ENCODE measurements around the gene MOB3A.

MOB3A gene

DNA sequence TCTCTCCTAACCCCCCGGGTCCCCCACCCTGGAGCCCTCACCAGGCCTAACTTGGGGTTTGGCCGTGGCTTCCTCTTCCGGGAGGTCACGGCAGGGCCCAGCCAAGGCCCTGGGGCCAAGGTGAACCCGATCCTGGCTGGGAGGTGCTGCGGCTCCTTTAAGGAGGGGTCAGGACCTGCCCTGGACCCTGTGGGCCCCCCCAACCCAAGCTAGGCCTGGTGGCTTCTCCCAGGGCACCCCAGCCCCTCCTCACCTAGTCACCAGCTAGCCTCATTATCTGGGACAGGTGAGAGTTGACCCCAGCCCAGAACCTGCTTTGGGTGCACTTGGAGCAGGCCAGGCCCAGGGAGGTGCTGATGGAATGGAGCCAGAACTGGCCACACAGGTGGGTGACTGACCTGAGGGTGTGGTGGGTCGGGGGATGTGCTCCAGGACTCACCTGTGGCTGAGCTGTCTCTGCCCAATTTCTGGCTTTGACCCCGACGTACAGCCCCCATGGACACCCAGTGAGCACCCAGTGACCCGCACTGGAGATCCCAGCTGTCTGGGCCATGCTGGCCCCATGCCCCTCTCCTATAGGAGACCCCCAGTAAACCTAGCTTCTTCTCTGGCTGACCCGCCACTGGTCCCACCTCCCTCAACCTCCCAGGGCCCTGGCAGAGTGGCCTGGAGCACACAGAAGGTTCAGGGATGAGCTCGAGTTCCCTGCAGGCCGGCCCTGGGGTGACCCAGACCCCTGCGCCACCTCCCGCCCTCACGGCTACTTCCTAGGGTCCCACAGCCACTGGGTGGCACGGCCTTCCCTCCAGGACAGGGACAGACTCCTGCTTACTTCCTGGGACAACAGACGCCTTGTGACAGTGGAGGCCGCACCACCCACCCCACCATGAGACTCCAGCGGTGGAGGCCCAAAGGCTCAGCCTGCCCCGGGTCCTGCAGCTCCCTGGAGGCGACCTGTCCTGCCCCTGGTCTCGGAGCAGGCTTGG, 38.3 kb downstream of the MOB3A start:
- H3K4me3 ChIP-seq (ENCODE audit: low read depth, low read length): no peak overlapping the region
- DNase-seq: no peak
- H3K9me3 ChIP-seq (ENCODE audit: severe bottlenecking): no peaks in the 10 kb centered on the region
- TF ChIP-seq, protein P1, sequence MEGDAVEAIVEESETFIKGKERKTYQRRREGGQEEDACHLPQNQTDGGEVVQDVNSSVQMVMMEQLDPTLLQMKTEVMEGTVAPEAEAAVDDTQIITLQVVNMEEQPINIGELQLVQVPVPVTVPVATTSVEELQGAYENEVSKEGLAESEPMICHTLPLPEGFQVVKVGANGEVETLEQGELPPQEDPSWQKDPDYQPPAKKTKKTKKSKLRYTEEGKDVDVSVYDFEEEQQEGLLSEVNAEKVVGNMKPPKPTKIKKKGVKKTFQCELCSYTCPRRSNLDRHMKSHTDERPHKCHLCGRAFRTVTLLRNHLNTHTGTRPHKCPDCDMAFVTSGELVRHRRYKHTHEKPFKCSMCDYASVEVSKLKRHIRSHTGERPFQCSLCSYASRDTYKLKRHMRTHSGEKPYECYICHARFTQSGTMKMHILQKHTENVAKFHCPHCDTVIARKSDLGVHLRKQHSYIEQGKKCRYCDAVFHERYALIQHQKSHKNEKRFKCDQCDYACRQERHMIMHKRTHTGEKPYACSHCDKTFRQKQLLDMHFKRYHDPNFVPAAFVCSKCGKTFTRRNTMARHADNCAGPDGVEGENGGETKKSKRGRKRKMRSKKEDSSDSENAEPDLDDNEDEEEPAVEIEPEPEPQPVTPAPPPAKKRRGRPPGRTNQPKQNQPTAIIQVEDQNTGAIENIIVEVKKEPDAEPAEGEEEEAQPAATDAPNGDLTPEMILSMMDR (IDR thresholded peaks at IDR 0.05; ENCODE audit: low read depth, low read length): no peak
- H3K27me3 ChIP-seq (ENCODE audit: insufficient read depth, low read depth, severe bottlenecking): no peaks in the 10 kb centered on the region
- no peaks in the 10 kb centered on the region for H3K36me3 ChIP-seq
- peak overlapping the region; percentile 55 for H3K27ac ChIP-seq

DNA sequence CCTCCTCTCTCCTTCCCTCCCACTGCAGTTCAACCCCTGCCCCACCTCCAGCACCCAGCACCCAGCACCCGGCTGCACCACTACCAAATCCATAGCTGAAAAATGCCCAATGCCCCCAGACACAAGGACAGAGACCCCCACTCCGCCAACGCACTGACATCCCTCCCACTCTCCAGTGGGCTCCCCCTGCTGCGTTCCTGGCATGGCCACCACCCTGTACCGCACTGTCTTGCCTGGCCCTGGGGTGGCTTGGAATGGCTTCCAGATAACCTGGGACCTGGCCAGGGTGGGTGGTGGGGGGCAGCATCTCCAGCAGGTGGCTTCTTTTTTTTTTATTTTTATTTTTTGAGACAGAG, 39.3 kb downstream of the MOB3A start:
- H3K4me3 ChIP-seq (ENCODE audit: low read depth, low read length): no peak overlapping the region
- TF ChIP-seq, protein P1 (IDR thresholded peaks at IDR 0.05; ENCODE audit: low read depth, low read length): no peak
- no peaks in the 10 kb centered on the region for H3K36me3 ChIP-seq
- no peak overlapping the region for H3K27ac ChIP-seq
- H3K9me3 ChIP-seq (ENCODE audit: severe bottlenecking): no peaks in the 10 kb centered on the region
- no peaks in the 10 kb centered on the region for H3K27me3 ChIP-seq (ENCODE audit: insufficient read depth, low read depth, severe bottlenecking)
- no peak for DNase-seq

DNA sequence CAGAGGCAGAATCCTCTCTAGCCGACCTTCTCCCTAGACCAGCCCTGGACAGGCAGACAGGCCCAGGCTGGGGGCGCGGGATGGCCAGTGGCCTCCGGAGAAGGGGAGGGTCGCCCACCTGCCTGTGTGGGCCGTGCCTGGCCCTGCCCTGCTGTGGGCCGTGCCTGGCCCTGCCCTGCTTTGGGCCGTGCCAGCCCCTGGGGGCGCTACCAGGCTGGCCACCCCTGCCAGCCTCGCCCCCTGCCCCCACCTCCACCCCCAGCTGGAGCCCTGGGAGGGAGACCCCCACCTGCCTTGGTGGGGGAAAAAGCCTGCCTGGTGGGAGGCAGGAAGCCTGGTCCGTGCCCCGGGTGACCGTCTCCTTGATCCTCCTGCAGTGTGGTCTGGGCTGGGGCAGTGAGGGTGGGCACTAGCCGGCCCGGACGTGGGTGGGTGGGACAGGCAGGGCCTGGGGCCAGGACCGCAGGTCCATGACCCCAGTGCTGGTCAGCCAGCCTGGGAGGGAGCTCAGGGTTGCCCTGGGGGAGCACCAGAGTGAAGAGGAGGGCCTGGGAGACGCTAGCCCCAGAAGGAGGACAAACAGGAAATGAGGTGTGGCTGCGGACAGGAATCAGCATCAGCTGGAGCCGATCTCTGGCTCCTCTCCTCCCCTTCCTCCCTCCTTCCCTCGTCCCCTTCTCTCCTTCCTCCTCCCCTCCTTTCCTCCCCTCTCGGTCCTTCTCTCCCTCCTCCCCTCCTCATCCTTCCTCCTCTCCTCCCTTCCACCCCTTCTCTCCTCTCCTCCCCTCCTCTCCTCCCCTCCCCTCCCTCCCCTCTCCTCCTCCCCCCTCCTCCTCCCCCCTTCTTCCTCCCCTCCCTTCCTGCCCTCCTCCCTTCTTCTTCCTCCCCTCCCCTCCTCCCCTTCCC, 39.9 kb downstream of the MOB3A start:
- Histone ChIP-seq H3K27me3 (ENCODE audit: insufficient read depth, low read depth, severe bottlenecking) (no peaks in the 10 kb centered on the region), H3K4me3 (ENCODE audit: low read depth, low read length) (no peak overlapping the region), H3K36me3 (no peaks in the 10 kb centered on the region), H3K9me3 (ENCODE audit: severe bottlenecking) (no peaks in the 10 kb centered on the region), H3K27ac (peak overlapping the region; percentile 20; the same call in 1 of the 2 replicates)
- TF ChIP-seq, protein P1 (IDR thresholded peaks at IDR 0.05; ENCODE audit: low read depth, low read length): no peak
- DNase-seq: no peak

DNA sequence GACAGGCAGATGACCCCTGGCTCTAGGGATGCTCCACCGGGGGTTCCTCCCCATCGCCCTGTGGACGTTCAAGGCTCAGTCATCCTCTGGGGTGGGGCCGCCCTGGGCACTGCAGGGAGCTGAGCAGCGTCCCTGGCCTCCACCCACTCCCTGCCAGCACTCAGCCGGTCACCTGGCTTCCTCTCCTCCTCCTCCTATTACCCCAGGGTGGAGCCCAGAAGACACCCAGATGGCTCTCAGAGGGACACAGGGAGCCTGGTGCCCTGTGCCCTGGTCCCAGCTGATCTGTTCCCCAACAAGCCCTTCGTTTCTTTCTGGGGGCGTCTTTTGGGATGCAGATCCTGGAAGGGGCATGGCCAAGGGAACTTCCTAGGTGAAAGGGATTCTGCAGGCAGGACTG, 41.4 kb downstream of the MOB3A start:
- H3K4me3 ChIP-seq (ENCODE audit: low read depth, low read length): no peak overlapping the region
- H3K27me3 ChIP-seq (ENCODE audit: insufficient read depth, low read depth, severe bottlenecking): no peaks in the 10 kb centered on the region
- no peak overlapping the region for H3K27ac ChIP-seq
- TF ChIP-seq, protein P1 (IDR thresholded peaks at IDR 0.05; ENCODE audit: low read depth, low read length): no peak
- H3K9me3 ChIP-seq (ENCODE audit: severe bottlenecking): no peaks in the 10 kb centered on the region
- no peaks in the 10 kb centered on the region; the same call in 1 of the 2 replicates for H3K36me3 ChIP-seq
- no peak for DNase-seq

DNA sequence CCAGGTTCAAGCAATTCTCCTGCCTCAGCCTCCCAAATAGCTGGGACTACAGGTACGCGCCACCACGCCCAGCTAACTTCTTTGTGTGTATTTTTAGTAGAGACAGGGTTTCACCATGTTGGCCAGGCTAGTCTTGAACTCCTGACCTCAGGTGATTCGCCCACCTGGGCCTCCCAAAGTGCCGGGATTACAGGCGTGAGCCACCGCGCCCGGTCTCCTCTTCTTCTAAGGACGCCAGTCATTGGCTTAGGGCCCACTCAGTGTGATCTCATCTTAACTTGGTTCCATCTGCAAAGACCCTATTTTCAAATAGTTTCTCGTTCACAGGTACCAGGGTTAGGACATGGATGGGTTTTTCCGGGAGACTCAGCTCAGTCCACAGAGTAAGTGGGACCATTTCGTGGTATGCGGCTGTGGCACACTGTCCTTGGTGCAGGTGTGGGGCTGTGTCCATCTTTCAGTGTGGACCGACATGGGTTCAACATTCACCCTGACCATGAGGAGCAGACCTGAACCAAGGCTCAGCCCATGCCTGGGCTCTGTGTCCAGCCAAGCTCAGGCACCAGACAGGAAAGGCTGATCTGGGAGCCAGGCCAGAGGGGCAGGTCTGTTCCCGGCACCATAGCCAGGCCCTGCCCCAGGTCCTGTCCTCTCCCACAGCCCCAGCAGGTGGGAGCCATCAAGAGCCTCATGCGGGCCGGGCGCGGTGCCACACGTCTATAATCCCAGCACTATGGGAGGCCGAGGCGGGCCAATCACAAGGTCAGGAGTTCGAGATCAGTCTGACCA, 42.3 kb downstream of the MOB3A start:
- H3K9me3 ChIP-seq (ENCODE audit: severe bottlenecking): no peaks in the 10 kb centered on the region
- DNase-seq: no peak
- TF ChIP-seq, protein P1 (IDR thresholded peaks at IDR 0.05; ENCODE audit: low read depth, low read length): no peak
- peaks cover 4% of the 10 kb centered on the region for H3K36me3 ChIP-seq
- no peaks in the 10 kb centered on the region for H3K27me3 ChIP-seq (ENCODE audit: insufficient read depth, low read depth, severe bottlenecking)
- H3K27ac ChIP-seq: no peak overlapping the region
- H3K4me3 ChIP-seq (ENCODE audit: low read depth, low read length): no peak overlapping the region

All from WERI-Rb-1 (cell line).